PC-9 (cell line): ENCODE results near the gene FLYWCH1.

Experiments used
- CTCF ChIP-seq: fragments of 200-600 bp; sonication (generic); conservative IDR thresholded peaks from 2 replicates; pipeline ENCODE4 v1.6.1; 2017; ENCODE audit warnings: mixed run types, antibody characterized with exemption, mild to moderate bottlenecking, moderate library complexity
- EZH2 ChIP-seq: fragments of 200-600 bp; sonication (generic); IDR thresholded peaks from 2 replicates; pipeline ENCODE4 v1.8.0; 2017; ENCODE audit warnings: antibody characterized with exemption, low read depth

GRCh38 chr16:2883458-2883908, 28.2 kb upstream of the FLYWCH1 start:
- TF ChIP-seq CTCF (no peak), EZH2 (no peak)
